HG02678 (cell line): ENCODE data around the gene SUGCT.

ENCODE experiments used
- ATAC-seq: cut with Tn5 transposase; IDR thresholded peaks from one replicate; pipeline ENCODE4 v1.9.1; 2021; ENCODE audit warnings: mild to moderate bottlenecking, moderate library complexity; ENCODE audit not compliant: unreplicated experiment

SUGCT gene

GRCh38 chr7:40839881-40840280, 705.1 kb downstream of the SUGCT start:
- ATAC-seq = no peak

DNA sequence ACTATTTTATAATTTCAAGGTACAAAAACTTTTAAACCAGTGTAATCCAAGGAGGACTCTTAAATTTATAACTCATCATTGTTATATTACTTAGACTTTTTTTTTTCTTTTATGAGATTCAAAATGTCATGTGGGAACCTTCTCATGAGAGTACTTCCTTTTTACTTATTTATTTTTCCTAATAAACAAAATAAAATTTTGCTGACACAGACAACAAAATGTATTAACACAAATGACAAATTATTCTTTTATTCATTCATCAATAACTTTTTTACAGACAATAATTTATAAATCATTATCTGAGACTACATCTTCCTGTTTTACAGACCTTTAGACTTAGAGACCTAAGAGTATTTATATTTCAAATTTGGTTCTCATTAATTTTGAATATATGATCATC, 706.2 kb downstream of the SUGCT start:
- no peak for ATAC-seq

GRCh38 chr7:40842641-40843040, 707.8 kb downstream of the SUGCT start:
- ATAC-seq = no peak

DNA sequence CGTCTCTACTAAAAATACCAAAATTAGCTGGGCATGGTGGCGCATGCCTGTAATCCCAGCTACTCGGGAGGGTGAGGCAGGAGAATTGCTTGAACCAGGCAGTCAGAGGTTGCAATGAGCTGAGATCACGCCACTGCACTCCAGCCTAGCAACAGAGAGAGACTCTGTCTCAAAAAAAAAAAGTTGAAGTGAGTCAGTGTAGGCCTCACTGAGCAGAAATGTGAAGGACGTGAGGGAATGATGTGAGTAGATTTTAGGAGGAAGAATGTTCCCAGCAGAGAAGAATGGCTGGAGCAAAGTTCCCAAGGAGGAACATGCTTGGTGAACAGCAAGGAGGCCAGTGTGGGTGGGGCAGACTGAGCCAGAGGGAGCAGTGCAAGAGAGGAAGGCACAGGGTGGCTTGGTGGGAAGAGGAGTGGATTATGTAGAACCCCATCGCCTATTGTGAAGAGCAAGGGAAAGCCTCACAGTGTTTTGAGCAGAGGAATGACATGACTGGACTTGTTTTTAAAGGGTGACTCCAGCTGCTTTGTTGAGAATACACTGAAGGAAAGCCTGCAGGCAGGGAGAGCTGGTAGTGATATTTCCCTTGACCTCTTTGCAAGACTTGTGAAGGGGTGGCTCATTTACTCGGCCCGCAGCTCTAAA, 708.7 kb downstream of the SUGCT start:
- no peak for ATAC-seq

GRCh38 chr7:40845943-40846342, 711.1 kb downstream of the SUGCT start:
- no peak for ATAC-seq

DNA sequence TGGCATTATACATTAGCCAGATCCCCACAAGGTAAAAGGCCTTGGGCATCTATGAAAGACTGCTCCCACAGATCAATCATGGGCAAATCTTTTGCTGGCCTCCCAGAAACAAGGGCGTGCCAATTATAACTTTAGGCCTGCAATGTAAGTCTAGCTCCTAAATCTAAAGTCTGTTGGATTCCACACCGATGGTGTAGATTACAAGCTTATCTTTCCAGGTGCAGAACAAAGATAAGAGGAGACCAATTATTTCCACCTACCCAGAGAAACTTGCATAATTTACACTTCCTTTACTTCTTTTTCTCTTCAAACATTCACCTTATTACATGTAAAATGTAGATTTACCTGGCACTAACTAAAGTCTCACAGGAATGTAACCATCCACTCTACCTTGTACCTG, 713.1 kb downstream of the SUGCT start:
- ATAC-seq = no peak

GRCh38 chr7:40848541-40849221, 713.9 kb downstream of the SUGCT start:
- ATAC-seq = no peak

GRCh38 chr7:40850017-40850416, 715.2 kb downstream of the SUGCT start:
- no peak for ATAC-seq

DNA sequence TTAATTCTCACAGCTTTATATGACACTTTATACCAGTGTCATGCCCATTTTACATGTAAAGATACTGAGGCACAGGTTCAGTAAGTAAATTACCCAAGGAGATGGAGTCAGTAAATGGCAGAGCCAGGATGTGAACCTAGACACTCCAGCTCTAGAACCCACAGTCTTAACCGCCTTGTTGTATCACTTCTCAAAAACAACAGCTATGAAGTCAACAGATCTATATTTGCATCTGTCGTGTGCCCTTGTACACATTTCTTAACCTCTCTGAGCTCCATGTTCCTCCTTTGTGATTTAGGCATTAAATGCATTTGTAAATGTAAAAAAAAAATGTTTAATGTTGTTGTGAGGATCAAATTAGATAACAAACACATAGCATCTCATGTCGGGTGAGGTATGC, 716.2 kb downstream of the SUGCT start:
- no peak for ATAC-seq

GRCh38 chr7:40859076-40859475, 724.3 kb downstream of the SUGCT start:
- ATAC-seq = no peak

- no peak for ATAC-seq
Observed at GRCh38 chr7:40859965-40860543, 725.2 kb downstream of the SUGCT start.

DNA sequence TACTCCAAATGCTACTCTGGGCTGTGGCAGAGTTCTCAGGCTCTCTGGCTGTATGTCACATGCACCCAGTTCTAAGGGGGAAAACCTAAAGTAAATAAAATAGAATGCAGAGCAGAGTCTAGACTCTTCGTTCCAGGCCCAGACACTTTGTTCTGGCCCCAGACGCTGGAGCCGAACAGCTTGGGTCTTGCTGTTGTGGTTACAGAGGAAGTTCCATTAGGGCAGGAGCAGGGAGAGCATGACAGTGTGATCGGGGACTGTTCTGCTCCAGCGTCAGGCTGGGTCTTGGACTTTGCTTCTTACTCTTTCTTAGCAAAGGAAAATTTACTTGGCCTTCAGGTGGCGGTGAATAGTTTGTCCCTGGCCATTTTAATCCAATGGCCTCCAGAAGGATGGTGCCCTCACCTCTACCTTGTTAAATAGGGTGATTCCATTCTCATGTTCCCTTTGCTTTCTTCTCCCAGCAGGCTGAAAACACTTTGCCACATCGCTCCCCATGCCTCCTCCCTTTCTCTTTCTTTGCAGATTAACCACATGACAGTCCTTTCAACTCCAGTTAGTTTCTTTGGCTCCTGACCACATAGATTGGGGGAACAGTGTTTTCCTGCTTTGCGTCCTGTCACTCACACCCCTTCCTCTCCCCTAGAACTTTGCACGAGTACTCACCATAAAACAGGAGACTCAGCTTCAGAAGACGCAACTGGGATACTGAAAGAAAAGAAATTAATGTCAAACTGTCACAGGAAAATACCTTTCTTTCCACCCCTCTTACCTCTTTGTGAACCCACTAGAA, 730.8 kb downstream of the SUGCT start:
- no peak for ATAC-seq

GRCh38 chr7:40866601-40867000, 731.8 kb downstream of the SUGCT start:
- ATAC-seq = no peak

DNA sequence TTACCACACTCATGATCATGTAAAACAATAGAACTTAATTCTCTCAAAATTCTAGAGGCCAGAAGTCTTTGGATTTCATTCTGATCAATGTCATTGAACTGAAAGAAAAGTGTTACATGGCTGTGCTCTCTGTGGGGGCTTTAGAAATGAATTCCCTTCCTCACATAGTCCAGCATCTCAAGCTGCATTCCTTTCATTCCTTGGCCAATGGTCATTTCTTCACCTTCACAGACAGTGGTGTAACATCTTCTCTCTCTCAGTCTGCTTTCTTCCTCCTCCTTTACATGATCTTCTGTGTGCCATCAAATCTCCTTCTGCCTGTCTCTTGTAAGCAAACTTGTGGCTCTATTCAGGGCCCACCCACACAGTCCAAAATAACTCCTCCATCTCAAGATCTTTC, 735.3 kb downstream of the SUGCT start:
- ATAC-seq = no peak

GRCh38 chr7:40873248-40873647, 738.4 kb downstream of the SUGCT start:
- ATAC-seq = no peak

- no peak for ATAC-seq
Observed at GRCh38 chr7:40874756-40875155, 740.0 kb downstream of the SUGCT start.

DNA sequence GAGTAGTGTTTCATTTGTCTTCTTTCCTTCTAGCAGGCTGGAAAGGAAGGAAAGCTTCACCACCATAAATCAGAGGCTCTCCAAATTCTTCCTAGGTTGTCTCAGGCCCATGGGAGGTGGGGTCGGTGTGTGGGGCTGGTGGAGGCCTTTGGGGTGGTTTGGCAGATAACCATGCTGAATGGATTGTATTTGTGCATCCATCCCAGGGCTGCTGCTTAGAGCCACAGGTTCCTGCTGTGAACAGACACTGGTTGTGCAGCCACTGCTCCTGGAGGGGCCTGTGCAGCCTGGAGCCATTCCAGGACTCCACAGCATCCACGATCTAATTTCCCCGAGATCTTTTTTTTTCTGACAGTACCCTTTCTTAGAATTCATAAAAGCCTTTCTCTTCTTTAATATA, 741.8 kb downstream of the SUGCT start:
- no peak for ATAC-seq

GRCh38 chr7:40879941-40880543, 745.2 kb downstream of the SUGCT start:
- no peak for ATAC-seq

DNA sequence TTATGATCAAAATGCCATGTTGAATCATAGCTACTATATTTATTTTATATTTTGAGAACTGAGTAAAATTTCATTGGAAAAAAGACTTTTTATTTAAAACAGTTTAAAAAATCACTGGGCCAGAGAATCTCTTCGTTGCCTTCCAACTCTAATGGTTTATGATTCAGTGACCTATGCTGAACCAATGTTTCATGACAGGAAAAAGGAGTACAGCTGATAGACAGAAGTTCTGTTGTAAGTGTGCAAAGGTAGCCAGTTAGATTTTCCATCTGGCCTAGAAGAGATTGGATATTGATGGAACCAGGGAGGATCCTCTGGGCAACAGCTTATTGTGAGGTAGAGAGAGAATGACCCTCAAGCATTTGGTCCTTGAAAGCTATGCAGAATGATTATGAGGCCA, 745.8 kb downstream of the SUGCT start:
- ATAC-seq = no peak

DNA sequence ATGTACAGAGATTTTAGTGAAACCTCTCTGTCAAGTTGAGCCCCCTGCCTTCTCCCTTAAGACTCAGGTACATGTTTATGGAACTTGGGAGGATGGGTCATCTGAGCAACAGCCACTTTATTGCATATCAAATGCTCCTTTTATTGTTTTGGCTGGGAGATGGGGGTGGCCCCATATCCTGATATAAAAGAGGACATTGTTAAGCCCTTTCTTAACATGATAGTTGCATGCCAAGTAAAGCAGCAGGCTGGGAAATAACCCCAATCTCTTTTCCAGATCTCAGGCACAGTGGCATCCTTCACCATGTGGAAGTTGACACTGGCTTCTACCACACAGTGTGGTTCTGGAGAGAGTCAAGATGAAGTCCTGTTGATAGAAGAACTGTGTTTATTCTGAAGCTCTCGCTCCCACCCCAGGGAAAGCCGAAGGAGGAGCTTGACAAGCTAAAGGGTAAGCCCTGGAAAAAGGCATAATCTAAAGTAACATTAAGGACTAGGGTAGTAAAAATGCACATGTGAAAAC, 746.7 kb downstream of the SUGCT start:
- no peak for ATAC-seq

DNA sequence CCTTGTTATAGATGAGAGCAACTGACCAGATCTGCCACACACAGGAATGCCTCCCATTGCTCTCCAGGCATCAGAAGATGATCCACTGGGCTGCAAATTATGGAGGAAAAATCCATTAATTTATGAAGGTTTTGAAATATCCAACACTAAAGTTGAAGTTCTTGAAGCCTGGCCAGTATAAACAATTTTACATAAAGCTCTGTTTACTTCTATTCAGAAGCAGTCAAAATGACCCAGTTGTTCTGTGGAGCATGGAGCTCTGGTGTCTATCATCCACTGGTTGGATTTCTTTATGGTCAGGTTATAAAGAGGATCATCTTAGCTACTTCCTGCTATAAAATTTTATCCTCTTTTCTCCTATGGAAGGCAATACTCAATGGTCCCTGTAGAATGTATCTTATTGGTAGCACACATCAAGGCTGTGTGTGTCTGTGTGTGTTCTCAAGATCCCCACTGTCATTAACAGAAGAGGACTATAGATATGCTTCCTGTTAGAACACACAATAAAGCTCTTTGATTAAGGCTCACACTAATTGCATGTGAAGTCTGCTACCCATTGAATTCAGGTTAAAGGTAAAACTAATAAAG, 747.4 kb downstream of the SUGCT start:
- ATAC-seq = no peak
